Breast epithelium (tissue), 3 donors: Measurements from ENCODE around the gene STARD5.

ENCODE experiments used
- POLR2A ChIP-seq: fragments of 450-650 bp; IDR thresholded peaks from one replicate; pipeline ENCODE4 v1.6.1; 2016; ENCODE audit warnings: antibody characterized with exemption, mild to moderate bottlenecking, moderate library complexity
- POLR2AphosphoS5 ChIP-seq, 3 donors: sonication (generic); formaldehyde crosslinking; IDR thresholded peaks; one replicate each; pipeline ENCODE4 v1.6.1; 2017; ENCODE audit warnings: antibody characterized with exemption in 3 of 3
- TF ChIP-seq, protein P1 (sequence below), 3 donors: fragments of 450-650 bp; IDR thresholded peaks; one replicate each; pipeline ENCODE4 v1.5.1; 2016 to 2017; ENCODE audit warnings: antibody characterized with exemption in 3 of 3, mild to moderate bottlenecking in 3 of 3, moderate library complexity in 3 of 3

DNA sequence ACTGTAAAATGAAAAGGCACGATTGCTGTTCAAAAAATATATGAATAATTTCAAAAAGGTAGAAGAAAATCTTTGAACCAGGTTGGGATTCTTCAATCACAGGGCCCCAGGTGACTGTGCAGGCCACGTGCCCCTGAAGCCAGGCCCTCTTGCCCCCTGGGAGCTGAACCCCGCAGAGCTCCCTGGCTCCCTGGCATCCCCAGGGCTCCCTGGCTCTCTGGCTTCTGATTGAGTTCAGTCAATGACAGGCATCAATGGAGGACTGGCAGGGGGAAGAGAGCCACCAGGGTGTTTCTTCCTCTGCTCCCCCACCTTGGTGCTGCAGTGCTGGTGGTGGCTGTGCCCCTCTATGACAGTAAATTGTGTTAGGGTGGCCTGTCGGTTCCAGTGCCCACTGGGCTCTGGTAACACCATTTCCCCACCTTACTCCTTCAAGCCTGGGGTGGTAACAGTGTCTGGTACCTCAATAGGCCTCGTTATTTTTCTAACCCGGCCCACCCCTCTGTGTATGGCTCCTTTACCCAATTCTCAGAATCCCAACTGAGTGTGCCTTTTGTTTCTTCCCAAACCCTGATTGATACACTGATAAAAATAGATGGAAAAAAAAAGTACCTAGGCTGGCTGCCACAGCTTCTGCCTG, 62.6 kb downstream of the STARD5 start:
- TF ChIP-seq, protein P1, sequence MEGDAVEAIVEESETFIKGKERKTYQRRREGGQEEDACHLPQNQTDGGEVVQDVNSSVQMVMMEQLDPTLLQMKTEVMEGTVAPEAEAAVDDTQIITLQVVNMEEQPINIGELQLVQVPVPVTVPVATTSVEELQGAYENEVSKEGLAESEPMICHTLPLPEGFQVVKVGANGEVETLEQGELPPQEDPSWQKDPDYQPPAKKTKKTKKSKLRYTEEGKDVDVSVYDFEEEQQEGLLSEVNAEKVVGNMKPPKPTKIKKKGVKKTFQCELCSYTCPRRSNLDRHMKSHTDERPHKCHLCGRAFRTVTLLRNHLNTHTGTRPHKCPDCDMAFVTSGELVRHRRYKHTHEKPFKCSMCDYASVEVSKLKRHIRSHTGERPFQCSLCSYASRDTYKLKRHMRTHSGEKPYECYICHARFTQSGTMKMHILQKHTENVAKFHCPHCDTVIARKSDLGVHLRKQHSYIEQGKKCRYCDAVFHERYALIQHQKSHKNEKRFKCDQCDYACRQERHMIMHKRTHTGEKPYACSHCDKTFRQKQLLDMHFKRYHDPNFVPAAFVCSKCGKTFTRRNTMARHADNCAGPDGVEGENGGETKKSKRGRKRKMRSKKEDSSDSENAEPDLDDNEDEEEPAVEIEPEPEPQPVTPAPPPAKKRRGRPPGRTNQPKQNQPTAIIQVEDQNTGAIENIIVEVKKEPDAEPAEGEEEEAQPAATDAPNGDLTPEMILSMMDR (IDR thresholded peaks at IDR 0.05): no peak
- TF ChIP-seq POLR2A (no peak), POLR2AphosphoS5 (IDR thresholded peaks at IDR 0.05) (no peak)
